GM18907 (cell line): ENCODE measurements around the gene MAGEA4.
"Not testable (repeated sequence)": the region's sequence is repeated elsewhere in the genome, so short reads cannot be mapped to it uniquely, and the experiment has no call there.

ENCODE experiments used
- ATAC-seq: cut with Tn5 transposase; IDR thresholded peaks from one replicate; pipeline ENCODE4 v1.9.1; 2021; ENCODE audit warnings: mild to moderate bottlenecking, moderate library complexity; ENCODE audit not compliant: unreplicated experiment

MAGEA4 gene

GRCh38 chrX:151912780-151913179, at the start of gene MAGEA4:
Gene MAGEA4 (plus strand): TSS chrX:151912889. CDS start chrX:151923665, 10,776 bp downstream.
- ATAC-seq = no peak

GRCh38 chrX:151870602-151871001, 42.1 kb upstream of the MAGEA4 start:
- no peak for ATAC-seq

- ATAC-seq = no peak
These were observed 41.4 kb upstream of the MAGEA4 start for GRCh38 chrX:151871244-151871643.

- no peak for ATAC-seq
These were observed 39.6 kb upstream of the MAGEA4 start for GRCh38 chrX:151873096-151873495.

GRCh38 chrX:151875270-151876026, 37.2 kb upstream of the MAGEA4 start:
- ATAC-seq = no peak

- no peak for ATAC-seq
These were observed 34.1 kb upstream of the MAGEA4 start for GRCh38 chrX:151878574-151878973.

- ATAC-seq = no peak
These were observed 32.8 kb upstream of the MAGEA4 start for GRCh38 chrX:151879856-151880255.

- no peak for ATAC-seq
These were observed 31.8 kb upstream of the MAGEA4 start for GRCh38 chrX:151880895-151881294.

- ATAC-seq = no peak
These were observed 23.3 kb upstream of the MAGEA4 start for GRCh38 chrX:151889421-151889820.

- ATAC-seq = no peak
These were observed 15.8 kb upstream of the MAGEA4 start for GRCh38 chrX:151896734-151897474.

- no peak for ATAC-seq
These were observed 13.1 kb upstream of the MAGEA4 start for GRCh38 chrX:151899622-151900021.

GRCh38 chrX:151901826-151902225, 10.9 kb upstream of the MAGEA4 start:
- ATAC-seq = no peak

GRCh38 chrX:151902813-151903591, 9.7 kb upstream of the MAGEA4 start:
- ATAC-seq = no peak

- no peak for ATAC-seq
These were observed 7.7 kb upstream of the MAGEA4 start for GRCh38 chrX:151904989-151905388.

- ATAC-seq = no peak
These were observed 468 bp upstream of the MAGEA4 start for GRCh38 chrX:151912221-151912620.

- not testable (repeated sequence) for ATAC-seq
These were observed 6.0 kb downstream of the MAGEA4 start for GRCh38 chrX:151918736-151919135.

- no peak for ATAC-seq
These were observed 6.9 kb downstream of the MAGEA4 start for GRCh38 chrX:151919610-151920009.

- no peak for ATAC-seq
These were observed 7.4 kb downstream of the MAGEA4 start for GRCh38 chrX:151920101-151920500.

- ATAC-seq = no peak
These were observed 7.8 kb downstream of the MAGEA4 start for GRCh38 chrX:151920530-151920929.

GRCh38 chrX:151921292-151921691, 8.6 kb downstream of the MAGEA4 start:
- ATAC-seq = no peak

- no peak for ATAC-seq
These were observed 9.2 kb downstream of the MAGEA4 start for GRCh38 chrX:151921866-151922265.
